Transverse colon (tissue), 4 donors: ENCODE measurements around the gene ARHGAP6. TPM values are rescaled to one million over a fixed set of nuclear protein-coding genes. Genes with fewer than 3 reads are reported as not detected.
A peak's percentile ranks its signal among the peaks of the same experiment; 100 is the strongest.

Source experiments
- DNase-seq: peaks from one replicate; pipeline ENCODE4 v3.0.0-alpha.2; 2019
- H3K27ac ChIP-seq, 4 donors: fragments of 200-600 bp; sonication (generic); 2 replicates each; pipeline ENCODE4 v1.5.1; 2016 to 2018; ENCODE audit warnings: inconsistent platforms in 4 of 4
- H3K27me3 ChIP-seq: fragments of 200-600 bp; sonication (generic); 2 replicates; pipeline ENCODE4 v1.5.1; 2017; ENCODE audit warnings: inconsistent platforms
- H3K36me3 ChIP-seq, 4 donors: fragments of 200-600 bp; sonication (generic); 2 replicates each; pipeline ENCODE4 v1.5.1; 2017 to 2019; ENCODE audit warnings: inconsistent platforms in 4 of 4
- H3K4me1 ChIP-seq, 4 donors: fragments of 200-600 bp; sonication (generic); 2 replicates each; pipeline ENCODE4 v1.5.1; 2017 to 2020; ENCODE audit warnings: inconsistent platforms in 4 of 4
- H3K4me3 ChIP-seq, 4 donors: fragments of 200-600 bp; sonication (generic); 1 replicate in 1 of 4; 2 replicates in 3 of 4; pipeline versions ENCODE4 v1.5.1 to v1.6.1; 2017 to 2019; ENCODE audit warnings: inconsistent platforms in 4 of 4
- H3K9me3 ChIP-seq, 2 donors: fragments of 200-600 bp; sonication (generic); 2 replicates each; pipeline ENCODE4 v1.5.1; 2017 to 2019; ENCODE audit warnings: inconsistent platforms in 2 of 2
- CTCF ChIP-seq, 5 experiments: fragments of 200-600 bp in 3 of 5; fragments of 450-650 bp in 2 of 5; sonication (generic) in 3 of 5; IDR thresholded peaks; 1 replicate in 2 of 5; 2 replicates in 3 of 5; pipeline ENCODE4 v1.5.1; 2016 to 2017; ENCODE audit warnings: antibody characterized with exemption in 5 of 5, inconsistent platforms in 3 of 5, mild to moderate bottlenecking in 2 of 5, moderate library complexity in 1 of 5
- EP300 ChIP-seq: sonication (generic); formaldehyde crosslinking; IDR thresholded peaks from one replicate; pipeline ENCODE4 v1.6.1; 2017; ENCODE audit warnings: antibody characterized with exemption, low read depth
- POLR2A ChIP-seq: fragments of 450-650 bp; IDR thresholded peaks from one replicate; pipeline ENCODE4 v1.6.1; 2016; ENCODE audit warnings: antibody characterized with exemption, mild to moderate bottlenecking, moderate library complexity
- POLR2AphosphoS5 ChIP-seq, 3 donors: sonication (generic); formaldehyde crosslinking; IDR thresholded peaks; one replicate each; pipeline ENCODE4 v1.6.1; 2016; ENCODE audit warnings: antibody characterized with exemption in 3 of 3
- WGBS, 2 donors: methylation state at CpG; one replicate each; pipeline ENCODE4 v1.1.5; 2018; ENCODE audit warnings: low coverage in 1 of 2; 5-methylcytosine and 5-hydroxymethylcytosine counted together
- in situ Hi-C, 4 donors: fragments of 200-750 bp; cut with MboI; loops; one replicate each; pipeline versions ENCODE4 v1.15.0 to v1.15.1; 2017; ENCODE audit warnings: low sequenced_read_pairs in 3 of 4, low pct_ligation_motif_present in 1 of 4, low pct_unique_long_range_greater_than_20kb in 1 of 4
- intact Hi-C: fragments of 100-400 bp; cut with DNase I; formaldehyde crosslinking; loops from one replicate; pipeline ENCODE4 v1.15.1; 2023; ENCODE audit warnings: low total_unique reads
- total RNA-seq, 4 donors: library from RNA; depleted of rRNA; stranded (reverse); fragments of >200 nt; gene quantifications; one replicate each; pipeline ENCODE4 v1.1.0, GENCODE V29; 2016

Gene ARHGAP6
- total RNA-seq, 4 donors from 2014 or later = 5.0 to 12.4 (median 9.0) TPM

GRCh38 chrX:11438380-11438723, 227.4 kb downstream of the ARHGAP6 start:
- WGBS, 2 donors = 76 to 100% methylated on average over 1 to 2 of the region's 2 CpGs
- TF ChIP-seq CTCF (IDR thresholded peaks at IDR 0.05) (no peak), POLR2A (no peak), EP300 (no peak), POLR2AphosphoS5 (IDR thresholded peaks at IDR 0.05) (no peak)
- in situ Hi-C loops = no loop called here
- Histone ChIP-seq H3K27ac (peak overlapping the region; percentile 38 to 66 (median 54)), H3K4me3 (no peak overlapping the region), H3K4me1 (no peaks in the 10 kb centered on the region), H3K36me3 (no peaks in the 10 kb centered on the region), H3K27me3 (no peaks in the 10 kb centered on the region), H3K9me3 (no peaks in the 10 kb centered on the region)
- no peak for DNase-seq
- intact Hi-C loops = no loop called here

GRCh38 chrX:11437642-11438379, 227.9 kb downstream of the ARHGAP6 start:
- no peak overlapping the region for H3K4me3 ChIP-seq
- H3K27me3 ChIP-seq = no peaks in the 10 kb centered on the region
- peak overlapping the region; percentile 38 to 66 (median 54) for H3K27ac ChIP-seq
- intact Hi-C loops (no loop called here), in situ Hi-C loops (no loop called here)
- WGBS, 2 donors = 69 to 89% methylated on average over 7 to 15 of the region's 15 CpGs
- no peaks in the 10 kb centered on the region for H3K36me3 ChIP-seq
- DNase-seq = peak; percentile 22
- TF ChIP-seq POLR2AphosphoS5 (IDR thresholded peaks at IDR 0.05) = no peak
- TF ChIP-seq POLR2A = no peak
- TF ChIP-seq CTCF (IDR thresholded peaks at IDR 0.05) = no peak
- no peak for TF ChIP-seq EP300
- no peaks in the 10 kb centered on the region for H3K4me1 ChIP-seq
- H3K9me3 ChIP-seq = no peaks in the 10 kb centered on the region

GRCh38 chrX:11435568-11435967, 230.2 kb downstream of the ARHGAP6 start:
- in situ Hi-C loops (no loop called here), intact Hi-C loops (no loop called here)
- DNase-seq = no peak
- Histone ChIP-seq H3K4me1 (no peaks in the 10 kb centered on the region), H3K4me3 (no peak overlapping the region), H3K9me3 (no peaks in the 10 kb centered on the region), H3K27ac (peak overlapping the region; percentile 40 to 67 (median 57)), H3K36me3 (no peaks in the 10 kb centered on the region), H3K27me3 (no peaks in the 10 kb centered on the region)
- 50 to 71% methylated on average over 1 to 4 of the region's 4 CpGs for WGBS, 2 donors
- no peak for TF ChIP-seq POLR2AphosphoS5 (IDR thresholded peaks at IDR 0.05)
- TF ChIP-seq CTCF (IDR thresholded peaks at IDR 0.05) = no peak
- TF ChIP-seq POLR2A = no peak
- no peak for TF ChIP-seq EP300

GRCh38 chrX:11434607-11435006, 231.1 kb downstream of the ARHGAP6 start:
- 40% methylated on average over 3 of the region's 3 CpGs; no CpG with 5 or more reads in 1 of the 2 donors for WGBS, 2 donors
- H3K27me3 ChIP-seq = no peaks in the 10 kb centered on the region
- H3K27ac ChIP-seq = peak overlapping the region; percentile 40 to 67 (median 57)
- H3K4me1 ChIP-seq = peaks cover 0 to 4% (median 0%) of the 10 kb centered on the region in 4 donors
- H3K9me3 ChIP-seq = no peaks in the 10 kb centered on the region
- DNase-seq = no peak
- peak; percentile 28 for TF ChIP-seq EP300
- no peak for TF ChIP-seq POLR2A
- peak in 2 of 3 donors; percentile 29 to 44 for TF ChIP-seq POLR2AphosphoS5 (IDR thresholded peaks at IDR 0.05)
- H3K36me3 ChIP-seq = no peaks in the 10 kb centered on the region
- intact Hi-C loops = no loop called here
- in situ Hi-C loops = no loop called here
- no peak overlapping the region for H3K4me3 ChIP-seq
